ENCODE measurements around the gene CHMP2A. TPM values are rescaled to one million over a fixed set of nuclear protein-coding genes. Genes with fewer than 3 reads are reported as not detected.
A peak's percentile ranks its signal among the peaks of the same experiment; 100 is the strongest.

Gene CHMP2A
- total RNA-seq, 1 donor from 2014 or later = 86.5 TPM

- Mint-ChIP-seq H3K4me3 (no peak overlapping the region), H3K27ac (no peak overlapping the region), H3K36me3 (peaks cover 1% of the 10 kb centered on the region), H3K9me3 (no peaks in the 10 kb centered on the region), H3K4me1 (peaks cover 17% of the 10 kb centered on the region), H3K27me3 (ENCODE audit: low read depth) (no peaks in the 10 kb centered on the region)
- TF ChIP-seq CTCF (IDR thresholded peaks at IDR 0.05; ENCODE audit: unreplicated experiment) = no peak
- DNase-seq (ENCODE audit: low spot score in 2 of 2, unreplicated experiment in 2 of 2) = no peak
These were observed 8.2 kb upstream of the CHMP2A start for GRCh38 chr19:58563034-58563573.

GRCh38 chr19:58562122-58563033 lies 7.5 kb upstream of the CHMP2A start:
- Mint-ChIP-seq H3K27ac (no peak overlapping the region), H3K9me3 (no peaks in the 10 kb centered on the region), H3K4me3 (no peak overlapping the region), H3K36me3 (peaks cover 3% of the 10 kb centered on the region), H3K27me3 (ENCODE audit: low read depth) (no peaks in the 10 kb centered on the region), H3K4me1 (peaks cover 22% of the 10 kb centered on the region)
- no peak for DNase-seq (ENCODE audit: low spot score in 2 of 2, unreplicated experiment in 2 of 2)
- TF ChIP-seq CTCF (IDR thresholded peaks at IDR 0.05; ENCODE audit: unreplicated experiment) = no peak

- DNase-seq (ENCODE audit: low spot score in 2 of 2, unreplicated experiment in 2 of 2) = no peak
- H3K4me1 Mint-ChIP-seq = peaks cover 30% of the 10 kb centered on the region
- peaks cover 3% of the 10 kb centered on the region for H3K36me3 Mint-ChIP-seq
- no peak overlapping the region for H3K4me3 Mint-ChIP-seq
- no peaks in the 10 kb centered on the region for H3K9me3 Mint-ChIP-seq
- no peaks in the 10 kb centered on the region for H3K27me3 Mint-ChIP-seq (ENCODE audit: low read depth)
- TF ChIP-seq CTCF (IDR thresholded peaks at IDR 0.05; ENCODE audit: unreplicated experiment) = no peak
- peak overlapping the region; percentile 18 for H3K27ac Mint-ChIP-seq
These were observed 6.6 kb upstream of the CHMP2A start for GRCh38 chr19:58561373-58562121.

GRCh38 chr19:58560921-58561320 lies 6.0 kb upstream of the CHMP2A start:
- Mint-ChIP-seq H3K27me3 (ENCODE audit: low read depth) (no peaks in the 10 kb centered on the region), H3K4me3 (no peak overlapping the region)

More at GRCh38 chr19:58560921-58561320, 6.0 kb upstream of the CHMP2A start:
- peaks cover 36% of the 10 kb centered on the region for H3K4me1 Mint-ChIP-seq
- no peak overlapping the region for H3K27ac Mint-ChIP-seq
- H3K36me3 Mint-ChIP-seq = peaks cover 7% of the 10 kb centered on the region
- DNase-seq (ENCODE audit: low spot score in 2 of 2, unreplicated experiment in 2 of 2) = no peak
- no peak for TF ChIP-seq CTCF (IDR thresholded peaks at IDR 0.05; ENCODE audit: unreplicated experiment)
- H3K9me3 Mint-ChIP-seq = no peaks in the 10 kb centered on the region
